ENCODE measurements around the gene RMND1.

The RMND1 gene

DNA sequence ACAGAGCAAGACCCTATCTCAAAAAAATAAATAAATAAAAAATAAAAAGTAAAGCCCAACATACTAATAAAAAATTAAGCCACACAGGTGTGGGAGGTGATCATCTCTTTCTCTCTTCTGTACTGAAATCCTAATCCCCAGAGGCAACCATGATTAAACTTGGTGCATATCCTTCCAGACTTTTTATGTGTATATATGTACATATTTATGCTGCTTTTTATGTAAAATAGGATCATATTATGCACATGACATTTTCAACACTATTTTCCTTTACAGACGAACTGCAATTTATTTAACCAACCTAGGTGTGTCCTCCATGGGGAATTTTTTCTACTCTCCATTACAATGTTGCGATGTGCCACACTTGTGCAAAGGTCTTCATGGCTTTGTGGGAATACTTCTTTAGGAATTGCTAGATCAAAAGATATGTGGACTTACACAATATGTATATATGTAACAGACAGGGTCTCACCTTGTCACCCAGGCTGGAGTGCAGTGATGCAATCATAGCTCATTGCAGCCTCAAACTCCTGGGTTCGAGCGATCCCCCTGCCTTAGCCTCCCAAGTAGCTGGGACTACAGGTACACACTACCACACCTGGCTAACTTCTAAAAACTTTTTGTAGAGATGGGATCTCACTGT, 23.7 kb downstream of the RMND1 start:
- DNase-seq: no peak
- Mint-ChIP-seq H3K36me3 (ENCODE audit: insufficient read depth) (peaks cover 54% of the 10 kb centered on the region), H3K4me1 (ENCODE audit: low read depth in 2 of 2) (peaks cover 0 to 4% of the 10 kb centered on the region in 2 donors), H3K9me3 (no peaks in the 10 kb centered on the region), H3K27me3 (no peaks in the 10 kb centered on the region), H3K4me3 (no peak overlapping the region), H3K27ac (peak overlapping the region in 1 of 2 donors; percentile 71)
- ATAC-seq (replicated peaks): no peak

- Mint-ChIP-seq H3K27ac (peak overlapping the region in 1 of 2 donors; percentile 23), H3K27me3 (no peaks in the 10 kb centered on the region), H3K4me3 (no peak overlapping the region), H3K36me3 (ENCODE audit: insufficient read depth) (peaks cover 48% of the 10 kb centered on the region), H3K4me1 (ENCODE audit: low read depth in 2 of 2) (no peaks in the 10 kb centered on the region), H3K9me3 (no peaks in the 10 kb centered on the region)
- ATAC-seq (replicated peaks) (no peak), DNase-seq (no peak)
Observed at GRCh38 chr6:151425561-151425960, 26.4 kb downstream of the RMND1 start.

DNA sequence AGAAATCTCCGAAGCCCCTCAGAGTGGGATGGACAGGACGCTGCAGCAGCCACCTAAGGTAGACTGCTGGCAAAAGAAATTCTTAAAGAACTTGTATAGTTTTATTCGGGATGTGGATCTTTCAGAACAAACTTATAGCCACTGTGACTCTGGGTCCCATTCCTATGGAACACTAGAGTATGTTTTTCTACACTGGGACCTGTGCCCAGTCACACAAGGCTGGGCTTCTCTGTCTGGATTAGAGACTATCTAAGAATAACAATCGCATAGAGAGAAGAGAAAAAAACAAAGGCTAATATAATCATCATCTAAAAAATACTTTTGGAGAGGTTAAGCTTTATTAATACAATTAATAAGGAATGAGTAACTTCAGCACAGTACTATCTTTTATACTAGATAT, 28.9 kb downstream of the RMND1 start:
- DNase-seq (no peak), ATAC-seq (replicated peaks) (no peak)
- Mint-ChIP-seq H3K4me1 (ENCODE audit: low read depth in 2 of 2) (no peaks in the 10 kb centered on the region), H3K4me3 (no peak overlapping the region), H3K27me3 (no peaks in the 10 kb centered on the region), H3K27ac (peak overlapping the region in 1 of 2 donors; percentile 28), H3K36me3 (ENCODE audit: insufficient read depth) (peaks cover 33% of the 10 kb centered on the region), H3K9me3 (no peaks in the 10 kb centered on the region)

- no peak for ATAC-seq (replicated peaks)
- Mint-ChIP-seq H3K36me3 (ENCODE audit: insufficient read depth) (peaks cover 40% of the 10 kb centered on the region), H3K4me3 (no peak overlapping the region), H3K4me1 (ENCODE audit: low read depth in 2 of 2) (peaks cover 14 to 16% of the 10 kb centered on the region in 2 donors), H3K9me3 (no peaks in the 10 kb centered on the region), H3K27ac (no peak overlapping the region), H3K27me3 (no peaks in the 10 kb centered on the region)
- no peak for DNase-seq
Observed at GRCh38 chr6:151417477-151417876, 34.4 kb downstream of the RMND1 start.

GRCh38 chr6:151414641-151415260, 37.2 kb downstream of the RMND1 start:
- Mint-ChIP-seq H3K4me1 (ENCODE audit: low read depth in 2 of 2) (peaks cover 14 to 18% of the 10 kb centered on the region in 2 donors), H3K27ac (peak overlapping the region in 1 of 2 donors; percentile 87), H3K27me3 (no peaks in the 10 kb centered on the region), H3K36me3 (ENCODE audit: insufficient read depth) (peaks cover 42% of the 10 kb centered on the region), H3K4me3 (no peak overlapping the region), H3K9me3 (no peaks in the 10 kb centered on the region)
- no peak for DNase-seq
- ATAC-seq (replicated peaks): no peak

DNA sequence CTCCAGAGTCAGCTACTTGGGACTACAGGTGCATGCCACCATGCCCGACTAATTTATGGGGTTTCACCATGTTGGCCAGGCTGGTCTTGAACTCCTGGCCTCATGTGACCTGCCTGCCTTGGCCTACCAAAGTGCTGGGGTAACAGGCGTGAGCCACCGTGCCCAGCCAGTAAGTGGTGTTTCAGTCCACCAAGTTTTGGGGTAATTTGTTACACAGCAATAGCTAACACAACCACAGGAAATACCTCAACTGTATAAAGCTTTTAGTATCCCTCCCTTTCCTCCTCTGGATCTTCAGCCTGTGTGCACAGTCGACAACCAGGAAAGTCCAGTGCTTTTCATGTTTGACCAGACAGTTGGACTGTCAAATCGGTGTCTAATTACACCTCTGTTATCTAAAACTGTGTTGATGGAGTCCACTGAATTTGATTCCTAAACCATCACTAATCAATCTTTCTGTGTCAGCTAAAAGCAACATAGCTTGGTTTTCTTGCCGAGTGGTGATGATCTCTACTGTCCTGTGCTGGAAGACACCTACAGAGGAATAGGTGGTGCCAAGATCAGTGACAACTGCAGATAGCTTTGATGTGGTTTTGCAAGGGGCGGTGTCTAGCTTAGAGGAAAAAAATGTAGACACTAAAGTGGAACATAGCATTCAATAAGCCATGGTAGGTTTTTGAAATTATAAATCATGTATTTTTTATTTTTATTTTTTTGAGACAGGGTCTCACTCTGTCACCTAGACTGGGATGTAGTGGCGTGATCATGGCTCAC, 38.4 kb downstream of the RMND1 start:
- Mint-ChIP-seq H3K9me3 (no peaks in the 10 kb centered on the region), H3K36me3 (ENCODE audit: insufficient read depth) (peaks cover 37% of the 10 kb centered on the region), H3K27ac (peak overlapping the region; percentile 77 to 87), H3K27me3 (no peaks in the 10 kb centered on the region), H3K4me1 (ENCODE audit: low read depth in 2 of 2) (peaks cover 16 to 22% of the 10 kb centered on the region in 2 donors), H3K4me3 (peak overlapping the region; percentile 55 to 70)
- DNase-seq (peak; percentile 60 to 71 (median 63)), ATAC-seq (replicated peaks) (peak; percentile 100)

DNA sequence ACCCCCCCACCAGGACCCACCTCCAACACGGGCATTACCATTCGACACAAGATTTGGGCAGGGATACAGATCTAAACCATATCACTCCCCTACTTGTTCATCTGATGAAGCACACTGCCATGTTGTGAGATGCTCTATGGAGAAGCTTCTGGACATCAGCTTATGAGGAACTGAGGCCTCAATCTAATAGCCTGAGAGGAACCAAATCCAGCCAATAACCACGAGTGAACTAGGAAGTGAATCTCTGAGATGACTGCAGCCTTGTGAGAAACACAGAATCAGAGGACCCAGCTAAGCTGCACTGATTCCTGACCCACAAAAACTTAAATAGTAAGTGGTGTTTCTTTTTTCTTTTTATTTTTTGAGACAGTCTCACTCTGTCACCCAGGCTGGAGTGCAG, 39.0 kb downstream of the RMND1 start:
- Mint-ChIP-seq H3K4me1 (ENCODE audit: low read depth in 2 of 2) (peaks cover 17 to 22% of the 10 kb centered on the region in 2 donors), H3K36me3 (ENCODE audit: insufficient read depth) (peaks cover 39% of the 10 kb centered on the region), H3K27ac (peak overlapping the region; percentile 77 to 87), H3K27me3 (no peaks in the 10 kb centered on the region), H3K4me3 (no peak overlapping the region), H3K9me3 (no peaks in the 10 kb centered on the region)
- DNase-seq (no peak), ATAC-seq (replicated peaks) (no peak)

DNA sequence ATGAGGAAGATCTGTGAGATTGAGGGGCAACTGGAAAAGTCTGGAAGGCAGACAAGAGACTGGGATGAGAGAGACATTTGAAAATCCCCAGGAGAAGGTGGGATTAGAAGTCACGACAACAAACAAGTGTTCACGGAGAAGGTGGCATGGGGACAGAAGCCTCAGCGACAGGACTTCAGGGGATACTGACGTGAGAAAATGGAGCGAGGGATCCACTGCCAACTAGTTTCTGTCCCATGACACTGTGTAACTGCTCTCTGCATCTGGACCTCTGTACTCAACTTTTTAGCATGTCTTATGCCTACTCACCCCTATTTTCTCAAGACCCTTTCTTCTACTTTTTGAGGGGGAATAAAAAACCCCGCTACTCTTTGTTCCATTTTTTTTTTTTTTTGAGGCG, 42.2 kb downstream of the RMND1 start:
- no peak for DNase-seq
- Mint-ChIP-seq H3K27me3 (no peaks in the 10 kb centered on the region), H3K36me3 (ENCODE audit: insufficient read depth) (peaks cover 35% of the 10 kb centered on the region), H3K9me3 (no peaks in the 10 kb centered on the region), H3K4me1 (ENCODE audit: low read depth in 2 of 2) (peaks cover 20 to 41% of the 10 kb centered on the region in 2 donors), H3K4me3 (no peak overlapping the region), H3K27ac (peak overlapping the region; percentile 51 to 82)
- ATAC-seq (replicated peaks): no peak

DNA sequence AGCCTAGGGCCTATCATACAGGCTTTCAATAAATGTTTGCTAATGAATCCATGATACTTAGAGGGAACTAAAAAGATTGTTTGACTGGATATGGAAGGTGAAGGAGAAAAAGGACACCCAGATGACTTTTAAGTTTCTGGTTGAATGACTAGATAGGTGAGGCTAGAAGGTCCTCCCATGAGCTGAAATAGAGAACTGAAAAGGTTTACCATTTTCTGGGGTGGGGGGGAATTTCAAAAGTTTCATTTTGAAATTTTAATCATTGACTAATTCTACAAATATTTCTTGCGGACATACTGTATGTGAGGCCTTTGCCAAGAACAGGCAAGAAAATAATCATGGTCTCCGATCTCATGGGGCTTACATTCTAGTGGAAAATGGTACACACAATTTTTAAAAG, 42.7 kb downstream of the RMND1 start:
- ATAC-seq (replicated peaks) (no peak), DNase-seq (no peak)
- Mint-ChIP-seq H3K9me3 (no peaks in the 10 kb centered on the region), H3K27me3 (no peaks in the 10 kb centered on the region), H3K4me1 (ENCODE audit: low read depth in 2 of 2) (peaks cover 16 to 39% of the 10 kb centered on the region in 2 donors), H3K36me3 (ENCODE audit: insufficient read depth) (peaks cover 37% of the 10 kb centered on the region), H3K4me3 (no peak overlapping the region), H3K27ac (peak overlapping the region; percentile 51 to 82)

DNA sequence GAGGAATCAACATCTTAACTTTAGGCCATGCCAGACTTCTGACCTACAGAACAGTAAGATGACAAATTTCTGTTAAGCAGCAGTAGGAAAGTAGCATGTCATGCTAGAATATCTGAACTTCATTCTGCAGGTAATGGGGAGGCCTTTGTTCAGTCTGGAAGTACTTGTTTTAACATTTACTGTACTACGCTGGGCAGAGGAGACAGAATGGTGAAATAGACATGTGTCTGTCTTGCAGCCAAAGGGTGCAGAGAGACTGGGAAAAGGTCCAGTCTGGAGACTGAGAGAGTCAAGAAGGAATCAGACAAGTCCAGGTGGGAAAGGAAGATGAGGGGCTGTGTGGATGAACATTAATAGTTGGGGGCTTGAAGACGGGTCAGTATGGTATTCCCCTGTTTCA, 43.1 kb downstream of the RMND1 start:
- DNase-seq (no peak), ATAC-seq (replicated peaks) (no peak)
- peaks cover 36% of the 10 kb centered on the region for H3K36me3 Mint-ChIP-seq (ENCODE audit: insufficient read depth)
- no peak overlapping the region for H3K4me3 Mint-ChIP-seq
- no peaks in the 10 kb centered on the region for H3K9me3 Mint-ChIP-seq
- no peaks in the 10 kb centered on the region for H3K27me3 Mint-ChIP-seq
- peaks cover 13 to 36% of the 10 kb centered on the region in 2 donors for H3K4me1 Mint-ChIP-seq (ENCODE audit: low read depth in 2 of 2)
- H3K27ac Mint-ChIP-seq: peak overlapping the region in 1 of 2 donors; percentile 51

GRCh38 chr6:151403919-151404308, 48.0 kb downstream of the RMND1 start:
- Mint-ChIP-seq H3K27me3 (no peaks in the 10 kb centered on the region), H3K27ac (no peak overlapping the region), H3K4me3 (no peak overlapping the region), H3K9me3 (no peaks in the 10 kb centered on the region), H3K36me3 (ENCODE audit: insufficient read depth) (peaks cover 43% of the 10 kb centered on the region), H3K4me1 (ENCODE audit: low read depth in 2 of 2) (peaks cover 20 to 48% of the 10 kb centered on the region in 2 donors)
- DNase-seq (no peak), ATAC-seq (replicated peaks) (no peak)

DNA sequence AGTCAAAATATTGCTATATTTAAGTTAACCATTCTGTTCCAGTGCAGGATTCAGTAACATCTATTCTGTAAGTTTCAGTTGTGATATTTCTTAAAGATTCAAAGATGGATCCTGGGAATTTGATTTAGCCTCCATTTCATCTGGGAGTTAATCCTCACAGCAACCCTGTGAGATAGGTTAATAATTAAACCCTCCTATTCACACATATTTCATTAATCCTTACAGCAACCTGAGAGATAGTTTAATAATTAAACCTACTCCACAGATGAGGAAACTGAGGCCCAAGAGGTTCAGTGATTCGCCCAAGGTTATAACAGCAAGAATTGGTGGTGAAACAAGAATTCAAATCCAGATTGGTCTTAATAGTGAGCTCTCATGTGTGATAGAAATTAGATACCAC, 49.7 kb downstream of the RMND1 start:
- no peak for DNase-seq
- Mint-ChIP-seq H3K36me3 (ENCODE audit: insufficient read depth) (peaks cover 38% of the 10 kb centered on the region), H3K4me3 (no peak overlapping the region), H3K27ac (peak overlapping the region; percentile 29 to 64), H3K9me3 (no peaks in the 10 kb centered on the region), H3K27me3 (no peaks in the 10 kb centered on the region), H3K4me1 (ENCODE audit: low read depth in 2 of 2) (peaks cover 28 to 51% of the 10 kb centered on the region in 2 donors)
- ATAC-seq (replicated peaks): no peak

DNA sequence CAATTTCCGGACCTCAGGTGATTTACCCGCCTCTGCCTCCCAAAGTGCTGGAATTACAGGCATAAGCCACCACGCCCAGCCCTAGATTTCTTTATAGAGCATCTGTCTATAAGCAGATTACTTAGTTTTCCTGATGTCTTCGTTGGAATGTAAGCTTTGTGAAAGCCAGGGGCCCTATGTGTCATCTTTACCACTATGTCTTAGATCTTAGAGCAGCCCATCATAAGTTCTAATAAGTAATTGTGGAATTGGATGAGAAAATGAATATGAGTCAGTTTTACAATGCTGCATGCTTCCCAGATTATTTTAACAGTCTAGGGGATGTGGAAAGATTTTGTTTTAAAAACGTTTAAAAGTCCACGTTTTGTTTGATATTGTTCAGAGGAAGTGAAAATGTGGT, 51.5 kb downstream of the RMND1 start:
- Mint-ChIP-seq H3K4me1 (ENCODE audit: low read depth in 2 of 2) (peaks cover 28 to 50% of the 10 kb centered on the region in 2 donors), H3K36me3 (ENCODE audit: insufficient read depth) (peaks cover 38% of the 10 kb centered on the region), H3K4me3 (peak overlapping the region; percentile 17 to 20), H3K9me3 (no peaks in the 10 kb centered on the region), H3K27me3 (no peaks in the 10 kb centered on the region), H3K27ac (peak overlapping the region; percentile 56 to 82)
- DNase-seq: no peak
- no peak for ATAC-seq (replicated peaks)

DNA sequence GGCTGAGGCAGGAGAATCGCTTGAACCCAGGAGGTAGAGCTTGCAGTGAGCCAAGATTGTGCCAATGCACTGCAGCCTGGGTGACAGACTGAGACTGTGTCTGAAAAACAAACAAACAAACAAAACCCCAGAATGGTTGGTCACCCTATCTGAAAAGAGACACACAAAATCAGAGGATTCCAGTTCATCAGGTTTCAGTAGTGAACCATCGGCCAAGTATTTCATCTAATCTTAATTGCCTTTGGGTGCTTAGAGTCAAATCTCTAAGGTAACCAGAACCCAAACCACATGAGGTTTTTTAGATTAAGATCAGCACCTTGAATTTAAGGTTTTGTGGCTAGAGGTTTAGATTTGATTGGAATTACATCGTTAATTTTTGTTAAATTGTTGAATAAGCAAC, 52.2 kb downstream of the RMND1 start:
- no peaks in the 10 kb centered on the region for H3K27me3 Mint-ChIP-seq
- H3K4me3 Mint-ChIP-seq: no peak overlapping the region
- H3K36me3 Mint-ChIP-seq (ENCODE audit: insufficient read depth): peaks cover 35% of the 10 kb centered on the region
- no peak for DNase-seq
- ATAC-seq (replicated peaks): no peak
- H3K27ac Mint-ChIP-seq: no peak overlapping the region
- no peaks in the 10 kb centered on the region for H3K9me3 Mint-ChIP-seq
- H3K4me1 Mint-ChIP-seq (ENCODE audit: low read depth in 2 of 2): peaks cover 34 to 58% of the 10 kb centered on the region in 2 donors

All from effector memory CD8-positive, alpha-beta T cell (primary cell).